Measurements from ENCODE around the gene SYMPK.
"Not testable (repeated sequence)": the region's sequence is repeated elsewhere in the genome, so short reads cannot be mapped to it uniquely, and the experiment has no call there.

The SYMPK gene

GRCh38 chr19:45885556-45886426 lies 22.8 kb upstream of the SYMPK start, which contains the start of gene IRF2BP1:
IRF2BP1 (minus strand) TSS chr19:45886141; CDS start chr19:45885774, 367 bp downstream.
- peak; percentile 74 to 85 for DNase-seq

- peak in 1 of 2 experiments; percentile 23 for DNase-seq
Measured at GRCh38 chr19:45884682-45885555, 22.0 kb upstream of the SYMPK start.

GRCh38 chr19:45883881-45884681 lies 21.1 kb upstream of the SYMPK start:
- DNase-seq = no peak

- DNase-seq = no peak
Measured at GRCh38 chr19:45883586-45883880, 20.6 kb upstream of the SYMPK start.

GRCh38 chr19:45882652-45883585 lies 20.0 kb upstream of the SYMPK start:
- DNase-seq = peak; percentile 43 to 73

- peak in 1 of 2 experiments; percentile 41 for DNase-seq
Measured at GRCh38 chr19:45881909-45882528, 19.1 kb upstream of the SYMPK start.

GRCh38 chr19:45881082-45881908 lies 18.3 kb upstream of the SYMPK start:
- DNase-seq = no peak

- DNase-seq = no peak
Measured at GRCh38 chr19:45879971-45880370, 17.0 kb upstream of the SYMPK start.

GRCh38 chr19:45879055-45879454 lies 16.1 kb upstream of the SYMPK start:
- no peak for DNase-seq

GRCh38 chr19:45878043-45878794 lies 15.3 kb upstream of the SYMPK start:
- no peak for DNase-seq

GRCh38 chr19:45876411-45877197 lies 13.7 kb upstream of the SYMPK start:
- no peak for DNase-seq

- DNase-seq = no peak
Measured at GRCh38 chr19:45876161-45876410, 13.1 kb upstream of the SYMPK start.

GRCh38 chr19:45874620-45874966 lies 11.6 kb upstream of the SYMPK start:
- DNase-seq = no peak

- DNase-seq = no peak
Measured at GRCh38 chr19:45873219-45873772, 10.3 kb upstream of the SYMPK start.

GRCh38 chr19:45872095-45872919 lies 9.4 kb upstream of the SYMPK start:
- DNase-seq = no peak

GRCh38 chr19:45870798-45871197 lies 7.9 kb upstream of the SYMPK start:
- DNase-seq = no peak

GRCh38 chr19:45867241-45867640 lies 4.3 kb upstream of the SYMPK start:
- not testable (repeated sequence) for DNase-seq
